Measurements from ENCODE around the gene GPANK1. TPM values are rescaled to one million over a fixed set of nuclear protein-coding genes. Genes with fewer than 3 reads are reported as not detected.
A peak's percentile ranks its signal among the peaks of the same experiment; 100 is the strongest.

GPANK1 gene
- total and polyA plus RNA-seq, 2 of the 13 experiments (the other 11 are each of a cell fraction or from before 2014, with no cell fraction given), result 15.4 to 22.8 TPM

DNA sequence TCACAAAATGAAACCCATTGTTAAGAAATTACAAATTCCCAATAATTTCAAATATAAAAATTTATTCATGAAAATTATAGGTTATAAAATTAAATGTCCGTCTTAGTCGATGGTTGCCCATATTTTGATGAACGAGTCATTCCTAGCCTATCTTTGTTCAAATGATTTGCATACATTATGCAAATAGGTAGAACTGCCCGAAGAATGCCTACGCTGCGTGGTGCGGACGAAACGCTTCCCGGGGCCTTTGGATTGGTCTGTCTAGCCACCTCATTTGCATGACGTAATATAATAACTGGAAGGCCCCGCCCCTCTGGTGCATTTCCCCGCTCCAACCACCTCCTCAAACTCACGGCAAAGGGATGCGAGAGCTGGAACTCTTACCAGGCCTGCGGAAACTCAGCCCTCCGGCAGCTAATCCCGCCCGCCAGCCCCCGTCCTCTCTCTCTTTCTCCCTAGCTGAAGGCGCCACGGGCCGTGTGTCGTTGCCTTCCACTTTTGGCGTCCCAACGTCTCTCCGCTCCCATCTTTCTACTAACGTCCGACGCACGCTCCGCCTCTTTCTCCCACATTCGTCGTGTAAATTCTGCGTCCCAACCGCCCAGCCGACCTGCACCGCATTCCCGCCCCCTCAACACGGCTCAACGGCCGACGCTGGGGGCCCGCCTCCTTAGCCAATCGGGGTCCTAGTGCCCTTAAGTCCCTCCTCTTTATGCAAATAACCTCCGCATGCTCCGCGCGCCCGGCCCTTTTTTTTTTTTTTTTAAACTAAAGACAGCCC, 44.8 kb downstream of the GPANK1 start (continued):
- TF ChIP-seq ZNF572 (CRISPR knock-in tag; IDR thresholded peaks at IDR 0.05), result peak; percentile 72; the same call in 1 of the 2 replicates
- no peak; the same call in 1 of the 2 replicates for TF ChIP-seq ZNF619 (CRISPR knock-in tag; IDR thresholded peaks at IDR 0.05)
- no peak for TF ChIP-seq ZNF30 (CRISPR knock-in tag; IDR thresholded peaks at IDR 0.05)
- TF ChIP-seq ZNF44 (CRISPR knock-in tag; IDR thresholded peaks at IDR 0.05), result no peak
- TF ChIP-seq U2AF2 (IDR thresholded peaks at IDR 0.05; ENCODE audit: low read depth, low read length), result no peak
- TF ChIP-seq ZNF530 (CRISPR knock-in tag; IDR thresholded peaks at IDR 0.05; ENCODE audit: low read depth), result no peak
- peak; percentile 60; the same call in 1 of the 2 replicates for TF ChIP-seq ONECUT2 (CRISPR knock-in tag; IDR thresholded peaks at IDR 0.05)
- no peak; the same call in 1 of the 2 replicates for TF ChIP-seq ZNF547 (CRISPR knock-in tag; IDR thresholded peaks at IDR 0.05)
- TF ChIP-seq, protein P1, sequence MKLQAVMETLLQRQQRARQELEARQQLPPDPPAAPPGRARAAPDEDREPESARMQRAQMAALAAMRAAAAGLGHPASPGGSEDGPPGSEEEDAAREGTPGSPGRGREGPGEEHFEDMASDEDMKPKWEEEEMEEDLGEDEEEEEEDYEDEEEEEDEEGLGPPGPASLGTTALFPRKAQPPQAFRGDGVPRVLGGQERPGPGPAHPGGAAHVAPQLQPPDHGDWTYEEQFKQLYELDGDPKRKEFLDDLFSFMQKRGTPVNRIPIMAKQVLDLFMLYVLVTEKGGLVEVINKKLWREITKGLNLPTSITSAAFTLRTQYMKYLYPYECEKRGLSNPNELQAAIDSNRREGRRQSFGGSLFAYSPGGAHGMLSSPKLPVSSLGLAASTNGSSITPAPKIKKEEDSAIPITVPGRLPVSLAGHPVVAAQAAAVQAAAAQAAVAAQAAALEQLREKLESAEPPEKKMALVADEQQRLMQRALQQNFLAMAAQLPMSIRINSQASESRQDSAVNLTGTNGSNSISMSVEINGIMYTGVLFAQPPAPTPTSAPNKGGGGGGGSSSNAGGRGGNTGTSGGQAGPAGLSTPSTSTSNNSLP (IDR thresholded peaks at IDR 0.05; ENCODE audit: low read depth, low read length), result peak; percentile 56
- TF ChIP-seq HIVEP1 (CRISPR knock-in tag; IDR thresholded peaks at IDR 0.05), result no peak
- TF ChIP-seq E2F2 (CRISPR knock-in tag; IDR thresholded peaks at IDR 0.05; ENCODE audit: borderline replicate concordance), result peak; percentile 81; the same call in 1 of the 2 replicates
- peak; percentile 12; the same call in 1 of the 2 replicates for TF ChIP-seq CAMTA2 (CRISPR knock-in tag; IDR thresholded peaks at IDR 0.05; ENCODE audit: borderline replicate concordance)

All from HepG2 (cell line).